GM19025 (cell line): ENCODE data around the gene STRBP.
"Not testable (repeated sequence)": the region's sequence is repeated elsewhere in the genome, so short reads cannot be mapped to it uniquely, and the experiment has no call there.

Experiments used
- ATAC-seq: cut with Tn5 transposase; IDR thresholded peaks from one replicate; pipeline ENCODE4 v1.9.1; 2021; ENCODE audit warnings: mild to moderate bottlenecking, low read depth, moderate library complexity; ENCODE audit not compliant: unreplicated experiment

STRBP gene

DNA sequence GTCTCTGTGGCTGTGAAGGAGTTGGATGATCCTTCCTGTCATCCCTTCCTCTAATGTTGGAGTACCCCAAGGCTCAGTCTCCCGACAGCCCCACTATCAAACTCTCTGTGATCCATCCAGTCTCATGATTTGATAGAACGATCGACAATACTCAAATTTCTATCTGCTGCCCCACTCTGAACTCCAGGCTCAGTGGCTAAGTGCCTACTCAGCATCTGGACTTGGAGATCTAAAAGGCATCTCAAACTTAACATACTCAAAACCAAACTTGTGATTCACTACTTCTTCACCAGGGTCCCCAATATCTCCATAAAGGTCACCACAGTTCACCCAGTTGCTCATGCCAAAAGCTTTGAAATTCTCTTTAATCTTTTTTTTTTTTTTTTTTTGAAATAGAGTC lies 15.1 kb upstream of the STRBP start:
- ATAC-seq, result no peak

DNA sequence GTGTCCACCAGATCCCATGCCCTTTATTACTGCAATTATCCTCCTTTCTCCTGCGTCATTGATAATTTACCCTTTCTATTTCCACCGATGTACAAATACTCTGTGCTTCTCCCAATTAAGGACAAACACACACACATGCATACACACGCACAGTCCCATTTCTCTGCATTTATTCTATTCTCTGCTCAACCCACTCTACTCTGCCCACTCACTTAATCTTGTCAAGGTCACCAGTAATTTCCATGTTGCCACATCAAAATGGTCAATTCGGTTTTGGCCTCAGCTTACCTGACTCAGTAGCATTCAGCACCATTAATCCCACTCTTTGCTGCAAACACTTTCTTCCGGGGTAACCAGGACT lies 14.6 kb upstream of the STRBP start:
- ATAC-seq, result no peak

DNA sequence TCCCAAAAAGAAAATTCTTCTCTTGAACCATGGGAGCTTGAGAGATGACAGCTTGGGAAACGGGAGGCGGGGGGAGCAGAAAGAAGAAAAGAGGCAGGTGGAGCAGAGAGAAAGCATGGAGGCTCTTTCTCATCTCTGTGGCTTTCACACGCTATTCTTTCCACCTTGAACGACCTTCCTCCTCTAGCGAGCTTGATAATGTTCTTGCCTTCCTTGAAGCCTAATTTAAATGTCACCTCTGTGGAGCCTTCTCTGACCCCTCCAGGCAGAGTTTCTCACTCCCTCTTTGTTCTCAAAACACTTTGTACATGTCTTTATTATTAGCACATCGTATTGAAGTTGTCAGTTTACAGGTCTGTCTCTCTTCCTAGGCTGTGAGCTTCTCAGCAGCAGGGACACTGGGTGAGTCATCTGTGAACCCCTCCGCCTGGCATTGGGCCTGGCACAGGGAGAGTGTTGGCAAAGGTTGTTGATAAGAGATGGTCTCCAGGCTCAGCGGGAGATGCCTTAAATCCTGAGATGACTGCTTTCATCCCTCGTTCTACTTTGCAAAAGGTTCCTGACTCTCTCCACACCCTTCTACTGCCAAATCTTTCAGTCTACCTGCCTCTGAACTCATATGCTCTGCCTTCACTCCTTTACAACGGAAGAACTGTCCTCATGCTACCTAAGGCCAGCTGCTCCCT lies 14.1 kb upstream of the STRBP start:
- ATAC-seq, result no peak

DNA sequence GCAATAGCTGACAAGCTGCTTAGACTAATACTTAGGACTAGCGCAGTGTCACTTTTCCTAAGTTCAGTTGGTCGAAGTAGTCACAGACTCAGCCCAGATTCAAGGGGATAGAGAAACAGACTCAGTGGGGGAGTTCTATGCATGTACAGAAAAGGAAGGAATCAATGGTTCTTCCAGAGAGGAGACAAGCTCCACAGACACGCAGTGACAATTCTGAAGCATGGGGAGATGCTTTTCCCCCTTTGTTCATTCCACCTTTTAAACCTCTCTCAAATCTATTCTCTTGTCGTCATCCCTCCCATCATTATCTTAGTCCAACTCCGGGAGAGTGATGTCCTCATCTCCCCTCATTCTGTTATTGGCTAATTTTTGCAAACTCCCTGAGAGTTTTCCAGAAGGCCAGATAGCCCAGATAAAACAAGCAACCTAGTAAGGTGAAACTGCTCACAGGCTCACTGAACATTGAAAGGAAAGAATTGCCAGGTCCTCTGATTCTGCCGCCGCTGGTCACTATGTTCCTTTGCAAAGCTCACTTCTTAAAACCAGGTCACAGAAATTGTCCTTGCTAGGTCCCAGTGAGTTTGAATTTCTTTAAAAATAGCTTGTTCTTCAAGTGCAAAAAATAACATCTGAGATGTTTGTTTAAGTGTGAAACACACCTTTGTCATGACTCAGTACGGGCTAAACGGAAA lies 13.4 kb upstream of the STRBP start:
- ATAC-seq, result no peak

DNA sequence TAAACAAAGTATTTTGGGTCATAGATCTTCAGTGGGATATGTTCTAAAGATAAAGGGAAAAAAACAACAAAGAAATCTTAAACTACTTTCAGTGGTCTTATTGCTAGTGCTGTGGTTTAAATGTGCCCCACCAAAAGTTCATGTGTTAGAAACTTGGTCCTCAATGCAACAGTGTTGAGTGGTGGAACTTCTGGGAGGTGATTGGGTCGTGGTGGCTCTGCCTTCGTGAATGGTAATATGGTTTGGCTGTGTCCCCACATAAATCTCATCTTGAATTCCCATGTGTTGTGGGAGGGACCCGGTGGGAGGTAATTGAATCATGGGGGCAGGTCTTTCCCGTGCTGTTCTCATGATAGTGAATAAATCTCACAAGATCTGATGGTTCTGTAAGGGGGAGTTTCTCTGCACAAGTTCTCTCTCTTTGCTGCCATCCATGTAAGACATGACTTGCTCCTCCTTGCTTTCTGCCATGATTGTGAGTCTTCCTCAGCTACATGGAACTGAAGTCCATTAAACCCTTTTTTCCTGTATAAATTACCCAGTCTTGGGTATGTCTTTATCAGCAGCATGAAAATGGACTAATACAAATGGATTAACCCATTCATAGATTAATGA lies 10.6 kb upstream of the STRBP start:
- not testable (repeated sequence) for ATAC-seq

DNA sequence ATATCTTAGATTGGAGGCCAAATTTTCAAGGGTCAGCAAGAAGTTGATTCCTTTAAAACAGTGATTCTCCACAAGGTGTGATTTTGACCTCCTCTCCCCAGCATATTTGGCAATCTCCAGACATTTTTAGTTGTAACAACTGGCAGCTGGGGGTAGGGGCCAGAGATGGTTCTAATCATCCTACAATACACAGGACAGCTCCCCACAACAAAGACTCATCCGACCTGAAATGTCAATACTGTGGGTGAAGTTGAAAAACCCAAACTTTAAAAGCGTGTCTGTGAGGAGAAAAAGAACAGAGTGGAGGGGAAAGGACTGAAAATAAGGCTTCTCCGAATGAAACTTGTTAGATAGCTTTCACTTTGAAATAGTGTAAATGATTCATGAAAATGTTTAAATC lies 10.0 kb upstream of the STRBP start:
- ATAC-seq, result no peak

DNA sequence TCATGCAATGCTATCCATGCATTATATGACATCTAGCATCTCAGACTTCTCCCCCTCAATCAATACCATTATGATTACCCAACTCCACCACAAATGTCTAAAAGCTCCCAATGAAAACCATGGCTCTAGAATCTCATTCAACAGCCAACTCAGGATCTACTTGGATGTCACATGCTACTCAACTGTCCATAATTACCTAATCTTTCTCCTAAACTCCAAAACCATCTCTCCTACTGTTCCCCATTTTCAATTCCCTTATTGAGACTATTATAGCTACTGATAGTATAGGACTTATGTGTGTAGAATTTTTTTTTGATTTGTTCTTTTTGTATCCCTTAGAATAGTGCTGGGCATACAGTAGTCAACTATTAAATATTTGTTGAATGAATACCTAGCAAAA lies 8.2 kb upstream of the STRBP start:
- no peak for ATAC-seq

DNA sequence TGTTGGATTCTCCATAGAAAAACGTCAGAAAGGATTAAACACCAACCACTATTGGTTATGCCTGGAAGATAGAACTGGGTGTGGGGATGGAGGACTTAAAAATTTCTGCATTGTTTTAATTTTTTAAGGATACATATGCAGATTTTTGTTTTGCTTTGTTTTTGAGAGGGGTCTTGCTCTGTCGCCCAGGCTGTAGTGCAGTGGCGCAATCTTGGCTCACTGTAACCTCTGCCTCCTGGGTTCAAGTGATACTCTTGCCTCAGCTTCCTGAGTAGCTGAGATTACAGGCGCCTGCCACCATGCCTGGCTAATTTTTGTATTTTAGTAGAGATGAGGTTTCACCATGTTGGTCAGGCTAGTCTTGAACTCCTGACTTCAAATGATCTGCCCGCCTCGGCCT lies 2.7 kb upstream of the STRBP start:
- ATAC-seq, result not testable (repeated sequence)

DNA sequence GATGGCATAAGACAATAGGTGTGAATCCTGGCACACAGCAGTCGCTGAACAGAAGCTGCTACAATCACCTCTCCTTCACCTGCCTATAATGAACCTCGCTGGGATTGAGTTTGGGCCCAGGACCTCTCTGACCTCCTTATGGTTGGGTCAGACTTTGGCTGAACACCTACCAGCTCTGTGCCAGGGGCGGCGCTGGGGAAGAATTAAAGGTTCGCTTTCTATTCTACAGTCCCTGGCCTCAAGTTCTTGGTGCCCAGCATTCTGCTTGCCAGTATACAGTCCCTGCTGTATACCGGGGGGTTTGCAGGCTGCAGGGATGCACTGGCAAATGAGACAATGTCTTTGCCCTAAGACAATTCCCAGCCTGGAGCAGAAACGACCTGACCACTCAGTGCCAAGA lies 895 bp upstream of the STRBP start:
- no peak for ATAC-seq

DNA sequence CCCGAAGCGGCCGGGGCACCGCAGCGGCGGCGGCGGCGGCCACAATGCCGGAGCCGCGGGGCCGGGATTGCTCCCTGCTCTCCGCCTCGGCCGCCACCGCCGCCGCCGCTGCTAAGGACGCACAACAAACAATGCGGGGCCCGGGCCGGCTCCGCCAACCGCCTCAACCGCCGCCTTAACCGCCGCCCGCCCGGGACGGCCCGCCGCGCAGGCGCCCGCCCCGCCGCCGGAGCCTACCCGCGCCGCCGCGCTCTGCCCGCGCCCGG lies 254 bp downstream of the STRBP start:
- no peak for ATAC-seq

DNA sequence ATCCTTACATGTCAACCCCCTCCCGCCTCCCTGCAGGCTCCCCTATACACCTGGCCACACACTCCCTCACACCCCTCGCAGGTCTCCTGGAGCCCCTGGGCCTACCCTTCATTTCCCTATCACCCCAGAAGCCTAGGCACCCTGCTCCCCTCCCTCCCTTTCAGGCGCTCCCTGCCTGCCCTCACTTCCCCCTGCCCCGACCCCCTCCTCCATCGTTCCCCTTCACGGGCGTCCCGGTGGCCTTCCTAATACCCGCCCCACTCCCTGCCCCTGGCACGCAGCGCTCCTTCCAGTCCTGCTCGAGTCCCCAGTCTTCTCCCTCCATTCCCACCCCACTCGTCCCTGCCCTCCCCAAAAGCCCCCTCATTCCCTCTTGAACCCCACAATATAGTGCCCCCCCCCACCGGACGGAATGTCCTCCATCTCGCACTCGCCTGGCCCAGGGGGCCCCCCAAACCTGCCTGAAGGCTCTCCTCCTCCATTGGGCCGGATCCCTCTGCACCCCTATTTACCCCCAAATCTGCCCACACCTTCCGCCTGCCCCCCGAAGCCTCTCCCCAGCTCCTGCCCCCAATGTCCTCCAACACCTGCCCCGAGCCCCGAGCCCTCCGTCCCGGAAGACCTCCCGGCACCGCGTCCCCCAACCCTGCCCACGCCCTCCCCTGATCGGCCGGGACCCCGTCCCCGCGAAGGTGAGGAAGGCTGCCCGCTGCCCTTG lies 746 bp downstream of the STRBP start:
- ATAC-seq, result no peak

DNA sequence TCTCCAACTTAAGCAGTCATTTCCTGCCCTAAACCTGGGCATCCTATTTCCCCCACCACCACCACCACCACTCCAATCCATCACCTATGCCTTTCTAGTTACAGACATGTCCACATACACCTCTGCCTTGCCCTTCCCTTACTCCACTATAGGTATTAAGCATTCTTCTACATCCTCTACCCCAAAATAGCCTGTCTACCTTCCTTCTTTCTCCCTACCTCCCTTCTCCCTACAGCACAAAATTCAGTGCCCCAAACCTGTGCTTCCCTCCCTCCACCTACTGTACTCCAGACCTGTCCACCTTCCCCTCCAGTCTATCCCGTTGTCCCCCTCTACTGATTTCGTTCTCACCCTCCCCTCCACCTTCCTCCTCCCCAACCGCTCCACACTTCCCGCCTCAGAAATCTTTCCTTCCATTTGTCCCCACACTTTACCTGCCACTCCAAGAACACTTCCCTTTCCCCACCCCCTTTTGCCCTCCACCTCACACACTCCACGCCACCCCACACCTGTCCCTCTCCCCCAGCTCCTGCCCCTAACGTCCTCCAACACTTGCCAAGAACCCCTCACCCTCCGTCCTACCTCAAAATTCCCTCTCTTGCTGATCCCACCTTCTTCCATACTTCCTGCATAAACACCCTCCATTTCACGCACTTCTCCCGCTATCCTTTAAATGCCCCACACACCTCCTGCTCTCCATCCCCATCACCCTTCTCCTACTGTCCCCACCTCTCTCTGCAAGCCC lies 1.6 kb downstream of the STRBP start:
- no peak for ATAC-seq

DNA sequence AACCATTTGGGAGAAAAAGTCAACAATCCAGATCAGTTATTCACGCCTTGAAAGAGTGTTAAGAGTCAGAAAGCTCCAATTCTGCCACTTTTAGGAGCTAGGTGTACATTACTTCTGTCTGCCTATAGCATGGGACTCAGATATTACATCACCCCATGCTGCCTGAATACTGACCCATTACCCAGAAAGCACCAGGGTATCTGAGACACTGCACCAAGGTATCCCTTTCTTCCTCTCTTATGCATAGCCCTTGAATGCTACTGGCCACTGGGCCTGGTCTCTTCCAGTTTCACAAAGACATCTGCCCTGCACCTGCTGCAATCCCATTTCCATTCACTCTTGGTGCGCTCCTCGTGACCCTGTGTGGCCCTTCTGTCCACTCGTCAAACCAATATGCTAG lies 2.6 kb downstream of the STRBP start:
- ATAC-seq, result no peak

DNA sequence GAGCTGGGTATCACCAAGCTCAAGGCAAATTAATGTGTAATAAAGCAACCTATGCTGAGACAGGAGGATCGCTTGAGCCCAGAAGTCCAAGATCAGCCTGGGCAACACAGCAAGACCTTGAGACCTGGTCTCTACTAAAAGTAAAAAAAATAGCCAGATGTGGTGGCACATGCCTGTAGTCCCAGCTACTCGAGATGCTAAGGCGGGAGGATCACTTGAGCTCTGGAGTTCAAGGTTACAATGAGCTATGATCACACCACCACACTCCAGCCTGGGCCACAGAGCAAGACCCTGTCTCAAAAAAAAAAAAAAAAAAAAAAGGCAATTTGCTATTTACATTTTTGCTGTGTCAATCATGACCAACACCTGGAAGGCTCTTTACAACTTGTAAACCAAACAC lies 5.2 kb downstream of the STRBP start:
- no peak for ATAC-seq

DNA sequence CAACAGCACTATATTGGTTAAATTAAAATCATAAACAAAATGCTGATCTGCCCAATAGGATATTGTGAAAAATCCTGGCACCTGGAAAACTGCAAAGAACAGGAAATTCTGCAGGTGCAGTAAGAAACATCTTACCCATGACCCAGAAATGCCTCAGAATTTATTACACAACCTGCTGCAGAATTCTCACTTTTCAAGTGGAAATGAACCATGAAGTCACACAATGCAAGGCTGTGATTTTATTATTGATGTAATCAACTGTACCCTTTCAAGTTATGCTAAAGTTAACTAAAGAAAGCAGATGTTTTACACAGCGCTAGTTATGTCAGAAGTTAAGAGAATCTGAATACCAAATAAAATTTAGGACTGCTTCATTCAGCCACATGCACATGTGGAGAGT lies 6.0 kb downstream of the STRBP start:
- no peak for ATAC-seq

DNA sequence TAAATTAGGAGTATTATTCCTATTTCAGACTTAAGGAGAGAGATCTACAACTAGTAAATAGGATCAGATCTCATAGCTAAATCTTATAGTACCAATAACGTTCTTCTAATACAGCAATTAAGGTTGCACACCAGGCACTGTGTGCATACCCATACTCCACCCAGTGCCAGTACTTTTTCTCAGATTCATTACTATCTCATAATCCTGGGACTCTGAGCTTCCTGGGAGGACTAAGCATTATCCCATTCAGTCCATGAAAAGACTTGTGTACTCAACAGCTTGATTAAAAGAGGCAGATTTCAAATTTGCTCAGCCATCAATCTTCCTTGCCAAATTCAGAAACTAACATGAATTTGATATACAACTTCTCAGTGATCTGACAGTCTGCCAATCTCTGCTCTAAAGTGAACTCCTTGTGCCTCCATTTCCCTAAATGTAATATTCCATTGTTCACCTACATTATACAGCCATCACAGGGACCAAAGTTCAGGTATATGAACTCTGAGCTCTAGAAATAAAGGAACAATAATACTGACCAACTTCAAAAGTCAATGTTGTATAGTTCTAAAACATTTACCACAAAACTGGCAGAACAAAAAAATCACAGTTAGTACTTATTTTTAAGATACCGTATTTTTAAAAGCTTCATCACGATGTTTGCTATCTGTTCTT lies 7.2 kb downstream of the STRBP start:
- no peak for ATAC-seq

DNA sequence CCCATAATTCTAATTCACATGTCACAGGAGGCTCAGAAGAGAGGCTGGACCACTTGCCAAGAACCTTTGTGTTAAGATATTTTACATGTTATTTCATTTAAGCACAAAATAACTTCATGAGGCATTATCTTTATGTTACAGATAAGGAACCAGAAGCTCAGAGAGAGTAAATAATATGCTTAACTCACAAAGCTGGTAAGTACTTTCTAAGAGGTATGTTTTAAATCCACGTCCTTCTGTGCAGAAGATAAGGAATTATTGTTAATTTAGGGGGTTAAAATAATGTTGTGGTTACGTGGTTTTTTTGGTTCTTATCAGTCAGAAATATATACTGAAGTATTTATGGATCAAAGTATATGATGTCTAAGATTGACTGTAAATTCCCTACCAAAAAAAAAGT lies 8.0 kb downstream of the STRBP start:
- ATAC-seq, result no peak

DNA sequence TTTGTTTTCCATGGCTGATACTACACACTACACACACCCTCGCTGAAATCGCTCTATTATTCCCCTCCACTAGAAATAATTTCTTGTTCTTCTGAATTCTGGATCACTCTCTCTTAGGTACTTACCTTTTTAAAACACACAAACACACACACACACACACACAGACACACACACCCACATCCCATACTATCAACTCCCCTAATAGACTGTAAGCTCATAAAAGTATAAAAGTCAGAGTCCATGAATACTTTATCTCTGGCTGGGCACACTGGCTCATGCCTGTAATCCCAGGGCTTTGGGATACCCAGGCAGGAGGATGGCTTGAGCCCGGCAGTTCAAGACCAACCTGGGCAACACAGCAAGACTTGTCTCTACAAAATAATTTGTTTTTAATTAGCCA lies 11.1 kb downstream of the STRBP start:
- no peak for ATAC-seq

DNA sequence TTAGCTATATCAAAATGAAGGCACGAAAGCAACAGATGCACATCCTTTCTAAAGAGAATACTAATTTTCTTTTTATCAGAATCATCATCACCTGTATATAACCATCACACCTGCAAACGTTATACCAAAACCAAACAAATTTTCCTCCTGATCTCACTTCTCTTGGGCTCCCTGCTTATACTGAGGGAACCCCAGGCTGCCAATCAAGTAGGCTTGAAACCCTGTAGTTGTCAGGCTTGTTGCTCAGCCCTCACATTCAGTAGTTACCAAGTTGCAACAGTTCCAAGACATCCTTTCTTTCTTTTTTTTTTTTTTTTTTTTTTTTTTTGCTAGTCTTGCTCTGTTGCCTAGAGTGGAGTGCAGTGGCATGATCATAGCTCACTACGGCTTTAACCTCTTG lies 12.7 kb downstream of the STRBP start:
- no peak for ATAC-seq

DNA sequence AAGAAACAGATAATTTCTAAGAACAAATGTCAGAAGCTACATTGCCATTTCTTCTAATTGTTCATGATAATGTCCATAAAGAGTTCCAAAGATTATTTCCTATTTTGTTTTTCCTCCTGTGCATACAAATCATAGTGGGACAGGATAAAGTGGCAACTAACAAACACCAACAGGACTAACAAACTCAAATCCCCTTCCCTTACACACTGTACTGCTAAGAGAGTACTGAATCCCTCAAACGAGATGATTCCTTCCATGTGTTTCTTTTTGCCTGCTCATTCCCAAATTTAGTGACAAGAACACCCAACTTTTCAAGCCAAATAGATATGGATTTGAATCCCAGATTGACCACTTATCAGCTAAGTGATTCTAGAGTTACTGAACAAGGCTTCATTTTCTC lies 15.2 kb downstream of the STRBP start:
- ATAC-seq, result no peak

DNA sequence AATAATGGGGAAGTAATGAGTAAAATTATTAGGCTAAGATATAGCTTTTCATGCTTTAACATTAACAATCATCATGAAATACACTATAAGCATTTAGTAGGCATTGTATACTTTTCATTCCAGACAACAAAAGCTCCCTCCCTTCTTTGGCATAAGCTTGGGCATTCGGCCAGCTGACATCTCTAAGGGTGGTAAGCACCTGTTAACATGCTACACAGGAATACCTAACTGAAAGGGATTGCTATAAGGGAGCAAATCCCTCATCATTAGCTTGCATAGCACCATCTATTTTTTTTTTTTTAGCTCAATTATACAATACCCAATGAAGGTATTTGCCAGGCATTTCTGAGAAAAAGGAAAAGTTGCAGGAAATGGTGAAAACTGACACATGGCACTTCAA lies 16.6 kb downstream of the STRBP start:
- ATAC-seq, result no peak
